ENCODE results near the gene TRPV4. TPM values are rescaled to one million over a fixed set of nuclear protein-coding genes. Genes with fewer than 3 reads are reported as not detected.

TRPV4 gene
- polyA plus RNA-seq, 1 donor from 2014 or later, result not detected

DNA sequence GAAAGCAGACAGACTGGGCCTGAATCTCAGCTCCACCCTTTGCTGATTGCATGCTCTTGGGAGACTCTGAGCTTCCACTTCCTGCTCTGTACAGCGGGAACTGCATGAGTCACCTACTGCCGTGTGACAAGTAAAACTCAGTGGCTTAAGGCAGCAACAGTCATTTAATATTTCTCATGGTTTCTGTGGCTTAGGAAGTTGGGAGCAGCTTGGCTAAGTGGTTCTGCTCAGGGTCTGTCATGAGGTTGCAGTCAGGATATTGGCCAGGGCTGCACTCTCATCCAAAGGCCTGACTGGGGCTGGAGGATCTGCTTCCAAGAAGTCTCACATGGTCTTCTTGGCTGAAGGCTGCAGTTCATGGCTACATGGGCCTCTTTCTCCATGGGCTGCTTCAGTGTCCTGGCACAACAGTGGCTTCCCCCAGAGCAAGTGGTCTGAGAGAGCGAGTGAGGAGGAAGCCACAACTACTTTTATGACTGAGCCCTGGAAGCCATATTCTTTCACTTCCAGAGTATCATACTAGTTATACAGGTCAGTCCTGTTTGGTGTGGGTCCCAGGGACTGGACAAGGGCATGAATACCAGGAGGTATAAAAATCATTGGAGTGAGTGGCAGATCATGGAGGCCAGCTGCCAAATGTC is 69.9 kb downstream of the TRPV4 start:
- H3K4me2 ChIP-seq (ENCODE audit: low read length), result no peak overlapping the region
- H3K27ac ChIP-seq (ENCODE audit: low read length), result no peak overlapping the region
- H3K27me3 ChIP-seq (ENCODE audit: insufficient read depth, low read depth, low read length), result no peaks in the 10 kb centered on the region
- no peaks in the 10 kb centered on the region for H3F3A ChIP-seq (ENCODE audit: insufficient read depth, low read length, poor library complexity, severe bottlenecking)
- peaks cover 10% of the 10 kb centered on the region for H3K79me2 ChIP-seq (replicated peaks; ENCODE audit: insufficient read depth, low read length)
- no peak overlapping the region for H3K9ac ChIP-seq (ENCODE audit: low read length)
- H3K36me3 ChIP-seq (ENCODE audit: insufficient read depth, low read length), result no peaks in the 10 kb centered on the region
- no peak overlapping the region for H3K4me3 ChIP-seq (ENCODE audit: low read length)
- TF ChIP-seq, protein P1, sequence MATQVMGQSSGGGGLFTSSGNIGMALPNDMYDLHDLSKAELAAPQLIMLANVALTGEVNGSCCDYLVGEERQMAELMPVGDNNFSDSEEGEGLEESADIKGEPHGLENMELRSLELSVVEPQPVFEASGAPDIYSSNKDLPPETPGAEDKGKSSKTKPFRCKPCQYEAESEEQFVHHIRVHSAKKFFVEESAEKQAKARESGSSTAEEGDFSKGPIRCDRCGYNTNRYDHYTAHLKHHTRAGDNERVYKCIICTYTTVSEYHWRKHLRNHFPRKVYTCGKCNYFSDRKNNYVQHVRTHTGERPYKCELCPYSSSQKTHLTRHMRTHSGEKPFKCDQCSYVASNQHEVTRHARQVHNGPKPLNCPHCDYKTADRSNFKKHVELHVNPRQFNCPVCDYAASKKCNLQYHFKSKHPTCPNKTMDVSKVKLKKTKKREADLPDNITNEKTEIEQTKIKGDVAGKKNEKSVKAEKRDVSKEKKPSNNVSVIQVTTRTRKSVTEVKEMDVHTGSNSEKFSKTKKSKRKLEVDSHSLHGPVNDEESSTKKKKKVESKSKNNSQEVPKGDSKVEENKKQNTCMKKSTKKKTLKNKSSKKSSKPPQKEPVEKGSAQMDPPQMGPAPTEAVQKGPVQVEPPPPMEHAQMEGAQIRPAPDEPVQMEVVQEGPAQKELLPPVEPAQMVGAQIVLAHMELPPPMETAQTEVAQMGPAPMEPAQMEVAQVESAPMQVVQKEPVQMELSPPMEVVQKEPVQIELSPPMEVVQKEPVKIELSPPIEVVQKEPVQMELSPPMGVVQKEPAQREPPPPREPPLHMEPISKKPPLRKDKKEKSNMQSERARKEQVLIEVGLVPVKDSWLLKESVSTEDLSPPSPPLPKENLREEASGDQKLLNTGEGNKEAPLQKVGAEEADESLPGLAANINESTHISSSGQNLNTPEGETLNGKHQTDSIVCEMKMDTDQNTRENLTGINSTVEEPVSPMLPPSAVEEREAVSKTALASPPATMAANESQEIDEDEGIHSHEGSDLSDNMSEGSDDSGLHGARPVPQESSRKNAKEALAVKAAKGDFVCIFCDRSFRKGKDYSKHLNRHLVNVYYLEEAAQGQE (IDR thresholded peaks at IDR 0.05; ENCODE audit: borderline replicate concordance), result no peak
- TF ChIP-seq SMC3 (conservative IDR thresholded peaks at IDR 0.05; ENCODE audit: poor library complexity) (no peak), POLR2AphosphoS5 (IDR thresholded peaks at IDR 0.05) (no peak), RAD21 (conservative IDR thresholded peaks at IDR 0.05) (no peak), EZH2 (IDR thresholded peaks at IDR 0.05; ENCODE audit: borderline replicate concordance, insufficient read depth, low read length, poor library complexity, severe bottlenecking) (no peak), MXI1 (conservative IDR thresholded peaks at IDR 0.05; ENCODE audit: poor library complexity, severe bottlenecking) (no peak), EP300 (conservative IDR thresholded peaks at IDR 0.05; ENCODE audit: poor library complexity, severe bottlenecking) (no peak), TAF1 (IDR thresholded peaks at IDR 0.05; ENCODE audit: low read depth) (no peak)
- TF ChIP-seq, protein P2, sequence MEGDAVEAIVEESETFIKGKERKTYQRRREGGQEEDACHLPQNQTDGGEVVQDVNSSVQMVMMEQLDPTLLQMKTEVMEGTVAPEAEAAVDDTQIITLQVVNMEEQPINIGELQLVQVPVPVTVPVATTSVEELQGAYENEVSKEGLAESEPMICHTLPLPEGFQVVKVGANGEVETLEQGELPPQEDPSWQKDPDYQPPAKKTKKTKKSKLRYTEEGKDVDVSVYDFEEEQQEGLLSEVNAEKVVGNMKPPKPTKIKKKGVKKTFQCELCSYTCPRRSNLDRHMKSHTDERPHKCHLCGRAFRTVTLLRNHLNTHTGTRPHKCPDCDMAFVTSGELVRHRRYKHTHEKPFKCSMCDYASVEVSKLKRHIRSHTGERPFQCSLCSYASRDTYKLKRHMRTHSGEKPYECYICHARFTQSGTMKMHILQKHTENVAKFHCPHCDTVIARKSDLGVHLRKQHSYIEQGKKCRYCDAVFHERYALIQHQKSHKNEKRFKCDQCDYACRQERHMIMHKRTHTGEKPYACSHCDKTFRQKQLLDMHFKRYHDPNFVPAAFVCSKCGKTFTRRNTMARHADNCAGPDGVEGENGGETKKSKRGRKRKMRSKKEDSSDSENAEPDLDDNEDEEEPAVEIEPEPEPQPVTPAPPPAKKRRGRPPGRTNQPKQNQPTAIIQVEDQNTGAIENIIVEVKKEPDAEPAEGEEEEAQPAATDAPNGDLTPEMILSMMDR (IDR thresholded peaks at IDR 0.05; ENCODE audit: poor library complexity, severe bottlenecking), result no peak
- H4K20me1 ChIP-seq (ENCODE audit: insufficient read depth), result no peaks in the 10 kb centered on the region
- no peaks in the 10 kb centered on the region for H3K9me2 ChIP-seq (ENCODE audit: insufficient read depth, low read length)
- no peaks in the 10 kb centered on the region for H3K9me3 ChIP-seq (ENCODE audit: low read length)
- no peak overlapping the region for H2AFZ ChIP-seq (ENCODE audit: low read depth, low read length)

DNA sequence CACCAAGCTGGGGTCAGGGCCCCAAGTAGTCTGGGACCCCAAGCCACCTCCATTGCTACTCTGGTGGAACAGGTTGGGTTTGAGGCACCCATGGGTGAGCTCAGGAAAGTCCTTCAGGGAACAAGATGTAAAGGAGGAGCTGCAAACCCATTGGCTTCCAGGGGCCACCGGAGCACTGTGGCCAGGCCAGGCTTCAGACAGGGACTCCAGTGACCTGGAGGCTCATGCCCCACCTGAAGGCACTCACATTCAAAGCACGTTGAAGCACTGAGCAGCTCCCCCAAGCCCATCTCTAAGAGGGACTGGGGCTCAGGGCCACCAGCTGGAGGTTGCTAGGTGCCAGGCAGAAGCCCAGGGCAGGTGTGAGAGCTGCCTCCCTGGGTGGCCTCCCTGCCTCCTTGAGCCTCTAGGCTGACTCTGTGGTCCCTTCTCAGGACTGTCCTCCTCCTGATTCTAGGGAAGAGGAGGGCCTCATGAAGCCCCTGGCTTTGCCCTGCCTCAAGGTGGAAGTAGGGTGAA is 70.5 kb downstream of the TRPV4 start:
- Histone ChIP-seq H3K79me2 (replicated peaks; ENCODE audit: insufficient read depth, low read length) (peaks cover 12% of the 10 kb centered on the region), H3K9me2 (ENCODE audit: insufficient read depth, low read length) (no peaks in the 10 kb centered on the region), H3K4me2 (ENCODE audit: low read length) (no peak overlapping the region), H3K9ac (ENCODE audit: low read length) (no peak overlapping the region), H2AFZ (ENCODE audit: low read depth, low read length) (no peak overlapping the region), H3K27me3 (ENCODE audit: insufficient read depth, low read depth, low read length) (no peaks in the 10 kb centered on the region), H3K9me3 (ENCODE audit: low read length) (no peaks in the 10 kb centered on the region), H3K4me3 (ENCODE audit: low read length) (no peak overlapping the region), H4K20me1 (ENCODE audit: insufficient read depth) (no peaks in the 10 kb centered on the region), H3K36me3 (ENCODE audit: insufficient read depth, low read length) (no peaks in the 10 kb centered on the region), H3K27ac (ENCODE audit: low read length) (no peak overlapping the region), H3F3A (ENCODE audit: insufficient read depth, low read length, poor library complexity, severe bottlenecking) (no peaks in the 10 kb centered on the region)
- no peak for TF ChIP-seq POLR2AphosphoS5 (IDR thresholded peaks at IDR 0.05)
- TF ChIP-seq EZH2 (IDR thresholded peaks at IDR 0.05; ENCODE audit: borderline replicate concordance, insufficient read depth, low read length, poor library complexity, severe bottlenecking), result no peak
- TF ChIP-seq TAF1 (IDR thresholded peaks at IDR 0.05; ENCODE audit: low read depth), result no peak
- TF ChIP-seq EP300 (conservative IDR thresholded peaks at IDR 0.05; ENCODE audit: poor library complexity, severe bottlenecking), result no peak
- TF ChIP-seq RAD21 (conservative IDR thresholded peaks at IDR 0.05), result no peak
- no peak for TF ChIP-seq SMC3 (conservative IDR thresholded peaks at IDR 0.05; ENCODE audit: poor library complexity)
- TF ChIP-seq, protein P1 (IDR thresholded peaks at IDR 0.05; ENCODE audit: borderline replicate concordance), result no peak
